Measurements from ENCODE around the gene SLC16A3. TPM values are rescaled to one million over a fixed set of nuclear protein-coding genes. Genes with fewer than 3 reads are reported as not detected.

The SLC16A3 gene
- total RNA-seq, 1 donor from 2014 or later = 81.9 TPM

DNA sequence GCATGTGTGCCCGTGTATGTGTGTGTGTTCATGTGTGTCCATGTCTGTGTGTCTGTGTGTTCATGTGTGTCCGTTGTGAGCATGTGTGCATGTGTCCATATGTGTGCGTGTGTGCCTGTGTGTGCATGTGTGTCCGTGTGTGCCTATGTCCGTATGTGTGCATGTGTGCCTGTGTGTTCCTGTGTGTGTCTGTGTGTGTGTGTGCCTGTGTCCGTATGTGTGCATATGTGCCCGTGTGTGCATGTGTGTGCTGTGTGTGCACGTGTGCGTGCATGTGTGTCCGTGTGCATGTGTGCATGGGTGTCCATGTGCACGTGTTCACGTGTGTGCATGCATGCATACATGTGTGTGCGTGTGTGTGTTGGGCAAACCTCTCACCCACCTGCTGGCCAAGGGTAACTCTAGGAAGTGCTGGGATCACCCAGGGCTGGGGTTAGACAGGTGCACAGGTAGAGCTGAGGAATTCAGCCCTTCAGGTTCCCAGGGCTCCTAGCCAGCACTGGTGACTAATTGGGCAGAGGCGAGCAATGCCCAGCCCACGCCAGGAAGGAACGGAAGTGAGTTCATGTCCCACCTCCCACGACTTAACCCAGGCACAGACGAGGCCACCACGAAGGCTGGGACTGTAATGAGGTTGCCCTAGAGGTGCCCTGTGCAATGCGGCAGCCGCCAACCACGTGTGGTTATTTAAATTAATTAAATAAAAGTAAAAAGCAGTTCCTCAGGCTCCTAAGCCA lies 52.8 kb downstream of the SLC16A3 start:
- Histone ChIP-seq H3K4me3 (no peak overlapping the region), H3K27ac (peak overlapping the region; percentile 51), H3K4me1 (peaks cover 27% of the 10 kb centered on the region), H3K27me3 (ENCODE audit: low read depth) (no peaks in the 10 kb centered on the region), H3K9me3 (no peaks in the 10 kb centered on the region), H3K36me3 (peaks cover 4% of the 10 kb centered on the region)
- TF ChIP-seq, protein P1, sequence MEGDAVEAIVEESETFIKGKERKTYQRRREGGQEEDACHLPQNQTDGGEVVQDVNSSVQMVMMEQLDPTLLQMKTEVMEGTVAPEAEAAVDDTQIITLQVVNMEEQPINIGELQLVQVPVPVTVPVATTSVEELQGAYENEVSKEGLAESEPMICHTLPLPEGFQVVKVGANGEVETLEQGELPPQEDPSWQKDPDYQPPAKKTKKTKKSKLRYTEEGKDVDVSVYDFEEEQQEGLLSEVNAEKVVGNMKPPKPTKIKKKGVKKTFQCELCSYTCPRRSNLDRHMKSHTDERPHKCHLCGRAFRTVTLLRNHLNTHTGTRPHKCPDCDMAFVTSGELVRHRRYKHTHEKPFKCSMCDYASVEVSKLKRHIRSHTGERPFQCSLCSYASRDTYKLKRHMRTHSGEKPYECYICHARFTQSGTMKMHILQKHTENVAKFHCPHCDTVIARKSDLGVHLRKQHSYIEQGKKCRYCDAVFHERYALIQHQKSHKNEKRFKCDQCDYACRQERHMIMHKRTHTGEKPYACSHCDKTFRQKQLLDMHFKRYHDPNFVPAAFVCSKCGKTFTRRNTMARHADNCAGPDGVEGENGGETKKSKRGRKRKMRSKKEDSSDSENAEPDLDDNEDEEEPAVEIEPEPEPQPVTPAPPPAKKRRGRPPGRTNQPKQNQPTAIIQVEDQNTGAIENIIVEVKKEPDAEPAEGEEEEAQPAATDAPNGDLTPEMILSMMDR (IDR thresholded peaks at IDR 0.05) = no peak
- ATAC-seq = peak; percentile 87 to 88
- peak; percentile 83 for DNase-seq
- intact Hi-C loops (cut with DNase I) = no loop called here

DNA sequence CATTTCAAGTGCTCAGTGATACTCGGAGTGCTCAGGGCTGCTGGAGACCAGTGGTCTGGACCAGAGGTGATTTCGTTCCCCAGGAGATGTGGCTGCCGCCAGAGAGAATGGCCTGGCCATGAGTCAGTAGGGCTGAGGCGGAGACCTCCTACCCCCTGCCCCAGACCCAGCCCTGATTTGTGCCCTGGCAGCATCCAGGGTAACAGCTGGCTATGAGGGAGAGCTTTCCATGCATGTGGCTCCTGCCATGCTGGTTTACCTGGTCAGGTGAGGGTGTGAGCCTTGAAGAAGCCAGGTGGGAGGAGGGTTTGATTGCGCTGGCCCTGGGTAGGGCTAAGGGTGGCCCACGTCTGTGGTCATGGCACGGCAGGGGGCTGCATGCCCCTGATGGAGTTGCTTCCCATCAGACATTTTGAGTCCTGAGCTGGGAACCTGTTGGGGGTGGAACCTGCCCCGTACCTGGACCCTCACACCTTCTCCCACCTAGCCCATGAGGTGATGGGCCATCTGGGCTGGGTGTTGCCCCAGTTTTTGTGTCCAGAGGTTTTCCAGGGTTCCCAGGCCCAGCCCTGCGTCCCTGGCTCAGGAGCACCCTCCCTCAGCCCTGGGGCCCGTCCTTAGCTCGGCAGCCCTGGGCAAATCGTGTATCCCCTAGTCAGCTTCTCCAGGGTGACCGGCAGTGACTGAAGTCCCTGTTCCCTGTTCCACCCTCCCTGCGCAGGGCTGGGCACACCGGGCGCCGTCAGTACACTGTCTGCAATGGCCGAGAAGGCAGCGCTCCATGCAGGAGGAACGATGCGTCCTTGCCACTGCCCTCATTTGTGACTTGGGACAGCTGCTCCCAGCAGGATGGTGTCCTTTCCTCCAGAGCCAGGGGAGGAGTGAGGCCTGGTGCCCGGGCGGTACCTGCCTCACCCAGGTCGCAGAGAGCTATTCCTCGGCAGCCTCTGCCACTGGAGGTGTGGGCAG lies 53.7 kb downstream of the SLC16A3 start:
- Histone ChIP-seq H3K4me1 (peaks cover 35% of the 10 kb centered on the region), H3K27ac (peak overlapping the region; percentile 51), H3K36me3 (peaks cover 4% of the 10 kb centered on the region), H3K27me3 (ENCODE audit: low read depth) (no peaks in the 10 kb centered on the region), H3K9me3 (no peaks in the 10 kb centered on the region), H3K4me3 (no peak overlapping the region)
- TF ChIP-seq, protein P1 (IDR thresholded peaks at IDR 0.05) = no peak
- no peak for DNase-seq
- intact Hi-C loops (cut with DNase I) = no loop called here
- ATAC-seq = peak; percentile 43

DNA sequence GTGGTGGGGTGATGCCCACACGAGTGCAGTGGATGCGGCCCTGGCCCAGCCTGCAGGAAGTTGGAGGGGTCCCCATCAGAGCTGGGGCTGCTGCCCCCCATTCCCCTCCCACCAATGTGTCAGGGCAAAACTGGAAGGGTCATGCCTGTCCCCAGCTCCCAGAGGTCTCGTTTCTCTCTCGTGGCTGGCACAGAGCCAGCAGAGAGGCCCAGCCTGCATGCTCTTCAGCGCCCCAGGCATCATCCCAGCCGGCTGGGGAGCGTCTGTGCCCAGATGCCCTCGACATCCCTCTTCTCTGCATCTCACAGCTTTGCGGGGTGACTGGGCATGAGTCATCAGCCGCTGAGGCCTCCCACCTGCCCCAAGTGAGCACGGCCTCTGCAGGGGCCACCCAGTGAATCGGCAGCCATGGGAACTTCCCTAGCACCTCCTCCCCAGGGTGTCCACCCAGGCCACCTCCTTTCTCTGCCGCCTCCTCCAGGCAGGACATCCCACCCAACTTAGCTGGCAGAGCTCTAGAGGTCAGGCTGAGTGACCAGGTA lies 54.4 kb downstream of the SLC16A3 start:
- H3K36me3 ChIP-seq = no peaks in the 10 kb centered on the region
- H3K27ac ChIP-seq = no peak overlapping the region
- TF ChIP-seq, protein P1 (IDR thresholded peaks at IDR 0.05) = no peak
- no peaks in the 10 kb centered on the region for H3K27me3 ChIP-seq (ENCODE audit: low read depth)
- intact Hi-C loops (cut with DNase I) = no loop called here
- DNase-seq = no peak
- peaks cover 42% of the 10 kb centered on the region for H3K4me1 ChIP-seq
- no peak overlapping the region for H3K4me3 ChIP-seq
- ATAC-seq = no peak
- no peaks in the 10 kb centered on the region for H3K9me3 ChIP-seq

GRCh38 chr17:82285141-82285540 lies 56.3 kb downstream of the SLC16A3 start:
- no peaks in the 10 kb centered on the region for H3K27me3 ChIP-seq (ENCODE audit: low read depth)
- no peaks in the 10 kb centered on the region for H3K36me3 ChIP-seq
- TF ChIP-seq, protein P1 (IDR thresholded peaks at IDR 0.05) = no peak
- H3K9me3 ChIP-seq = no peaks in the 10 kb centered on the region
- ATAC-seq = no peak
- DNase-seq = no peak
- intact Hi-C loops (cut with DNase I) = no loop called here
- peaks cover 59% of the 10 kb centered on the region for H3K4me1 ChIP-seq
- no peak overlapping the region for H3K27ac ChIP-seq
- H3K4me3 ChIP-seq = no peak overlapping the region

GRCh38 chr17:82287013-82287867 lies 58.4 kb downstream of the SLC16A3 start:
- TF ChIP-seq, protein P1 (IDR thresholded peaks at IDR 0.05) = no peak
- no peak for ATAC-seq
- H3K9me3 ChIP-seq = no peaks in the 10 kb centered on the region
- no peaks in the 10 kb centered on the region for H3K27me3 ChIP-seq (ENCODE audit: low read depth)
- H3K4me1 ChIP-seq = peaks cover 57% of the 10 kb centered on the region
- DNase-seq = no peak
- intact Hi-C loops (cut with DNase I) = no loop called here
- H3K36me3 ChIP-seq = no peaks in the 10 kb centered on the region
- no peak overlapping the region for H3K4me3 ChIP-seq
- peak overlapping the region; percentile 71 for H3K27ac ChIP-seq
